OCI-LY3 (cell line): ENCODE data around the gene CLMP.

Experiments
- H2AFZ ChIP-seq: fragments of 200-600, 300-600 bp; shearing (Covaris generic); 2 replicates; pipeline ENCODE4 v1.6.0; 2014; ENCODE audit warnings: antibody characterized with exemption, low read depth, low read length
- H3K27ac ChIP-seq: fragments of 200-600, 300-600 bp; sonication (generic); 2 replicates; pipeline ENCODE4 v1.5.1; 2014; ENCODE audit warnings: mild to moderate bottlenecking, low read length, moderate library complexity, mixed read lengths
- H3K27me3 ChIP-seq: fragments of 200-600, 300-600 bp; sonication (generic); 2 replicates; pipeline ENCODE4 v1.6.1; 2014; ENCODE audit warnings: low read depth, low read length, mixed read lengths
- H3K36me3 ChIP-seq: fragments of 200-600, 300-600 bp; sonication (generic); replicated peaks from 2 replicates; pipeline ENCODE3; 2014; ENCODE audit warnings: low read depth, low read length, mixed read lengths
- H3K4me1 ChIP-seq: fragments of 300-600, 200-600 bp; sonication (generic); 2 replicates; pipeline ENCODE4 v1.6.1; 2014; ENCODE audit warnings: low read length, mixed read lengths
- H3K4me2 ChIP-seq: fragments of 200-600, 300-600 bp; sonication (generic); 2 replicates; pipeline ENCODE4 v1.6.1; 2014; ENCODE audit warnings: low read length, mixed read lengths
- H3K4me3 ChIP-seq: fragments of 300-600, 200-600 bp; sonication (generic); 2 replicates; pipeline ENCODE4 v1.5.1; 2014; ENCODE audit warnings: antibody characterized with exemption, mild to moderate bottlenecking, low read length, moderate library complexity
- H3K79me2 ChIP-seq: fragments of 300-600, 200-600 bp; shearing (Covaris generic); 2 replicates; pipeline ENCODE4 v1.6.1; 2014; ENCODE audit warnings: mild to moderate bottlenecking, low read length, mixed read lengths
- H3K9ac ChIP-seq: fragments of 300-600, 200-600 bp; shearing (Covaris generic); 2 replicates; pipeline ENCODE4 v1.6.0; 2014; ENCODE audit warnings: mild to moderate bottlenecking, low read length, moderate library complexity
- H3K9me3 ChIP-seq: fragments of 200-600, 300-600 bp; shearing (Covaris generic); 2 replicates; pipeline ENCODE4 v1.6.1; 2014; ENCODE audit warnings: low read length, mixed read lengths; ENCODE audit not compliant: insufficient read depth
- H4K20me1 ChIP-seq: fragments of 200-600, 300-600 bp; sonication (generic); 2 replicates; pipeline ENCODE4 v1.6.1; 2016; ENCODE audit warnings: low read length, mixed read lengths; ENCODE audit not compliant: insufficient read depth
- EZH2phosphoT487 ChIP-seq: fragments of 200-600 bp; shearing (Covaris generic); IDR thresholded peaks from 2 replicates; pipeline ENCODE4 v1.6.1; 2018; ENCODE audit warnings: antibody characterized with exemption, mixed run types, low read depth
- TF ChIP-seq, protein P1 (sequence below): fragments of 200-600, 300-600 bp; sonication (generic); IDR thresholded peaks from 2 replicates; pipeline ENCODE4 v1.5.1; 2014; ENCODE audit warnings: antibody characterized with exemption, low read length, low read depth

The CLMP gene

DNA sequence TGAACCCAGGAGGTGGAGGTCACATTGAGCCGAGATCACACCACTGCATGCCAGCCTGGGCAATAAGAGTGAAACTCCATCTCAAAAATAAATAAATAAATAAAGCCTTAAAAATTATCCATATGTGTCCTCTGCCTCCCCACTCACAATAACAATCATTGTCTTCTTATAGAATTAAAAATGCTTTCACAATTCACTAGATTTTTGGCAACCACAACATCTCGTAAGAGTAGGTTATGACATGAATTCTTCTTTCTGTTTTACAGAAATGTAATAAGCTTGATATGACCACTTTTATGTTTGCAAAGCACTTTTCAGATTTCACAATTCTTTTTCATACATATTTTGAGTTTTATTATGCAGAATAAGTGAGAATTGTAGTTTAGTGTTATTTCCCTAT is 78.6 kb downstream of the CLMP start:
- peaks cover 10% of the 10 kb centered on the region for H3K27me3 ChIP-seq
- no peak overlapping the region for H3K27ac ChIP-seq
- H3K36me3 ChIP-seq: no peaks in the 10 kb centered on the region
- H4K20me1 ChIP-seq: no peaks in the 10 kb centered on the region
- no peak overlapping the region for H2AFZ ChIP-seq
- no peak overlapping the region for H3K4me2 ChIP-seq
- TF ChIP-seq, protein P1, sequence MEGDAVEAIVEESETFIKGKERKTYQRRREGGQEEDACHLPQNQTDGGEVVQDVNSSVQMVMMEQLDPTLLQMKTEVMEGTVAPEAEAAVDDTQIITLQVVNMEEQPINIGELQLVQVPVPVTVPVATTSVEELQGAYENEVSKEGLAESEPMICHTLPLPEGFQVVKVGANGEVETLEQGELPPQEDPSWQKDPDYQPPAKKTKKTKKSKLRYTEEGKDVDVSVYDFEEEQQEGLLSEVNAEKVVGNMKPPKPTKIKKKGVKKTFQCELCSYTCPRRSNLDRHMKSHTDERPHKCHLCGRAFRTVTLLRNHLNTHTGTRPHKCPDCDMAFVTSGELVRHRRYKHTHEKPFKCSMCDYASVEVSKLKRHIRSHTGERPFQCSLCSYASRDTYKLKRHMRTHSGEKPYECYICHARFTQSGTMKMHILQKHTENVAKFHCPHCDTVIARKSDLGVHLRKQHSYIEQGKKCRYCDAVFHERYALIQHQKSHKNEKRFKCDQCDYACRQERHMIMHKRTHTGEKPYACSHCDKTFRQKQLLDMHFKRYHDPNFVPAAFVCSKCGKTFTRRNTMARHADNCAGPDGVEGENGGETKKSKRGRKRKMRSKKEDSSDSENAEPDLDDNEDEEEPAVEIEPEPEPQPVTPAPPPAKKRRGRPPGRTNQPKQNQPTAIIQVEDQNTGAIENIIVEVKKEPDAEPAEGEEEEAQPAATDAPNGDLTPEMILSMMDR: no peak
- no peak for TF ChIP-seq EZH2phosphoT487
- no peak overlapping the region for H3K4me3 ChIP-seq
- no peaks in the 10 kb centered on the region for H3K4me1 ChIP-seq
- no peaks in the 10 kb centered on the region for H3K79me2 ChIP-seq
- no peaks in the 10 kb centered on the region for H3K9me3 ChIP-seq
- no peak overlapping the region for H3K9ac ChIP-seq

DNA sequence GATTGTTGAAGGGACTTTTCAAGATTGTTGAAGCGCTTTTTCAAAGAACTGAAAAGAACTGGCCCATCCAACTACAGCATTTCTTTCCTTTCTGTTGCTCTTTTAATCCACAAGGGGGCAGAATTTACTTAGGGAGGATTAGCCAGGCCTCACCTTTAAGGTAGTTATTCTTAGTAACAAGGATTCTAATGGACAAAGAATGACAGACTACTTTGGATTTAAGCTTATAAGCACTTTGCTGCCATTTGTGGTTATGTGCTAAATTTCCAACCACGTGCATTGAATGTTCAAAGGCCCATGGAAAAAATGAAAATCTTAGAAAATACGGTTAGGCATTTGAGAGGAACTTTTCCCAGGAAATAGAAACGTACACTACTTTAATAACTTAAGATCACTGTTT is 83.6 kb downstream of the CLMP start:
- no peaks in the 10 kb centered on the region for H3K4me1 ChIP-seq
- H3K27me3 ChIP-seq: peaks cover 35% of the 10 kb centered on the region
- no peaks in the 10 kb centered on the region for H3K36me3 ChIP-seq
- H3K9ac ChIP-seq: no peak overlapping the region
- no peak overlapping the region for H3K27ac ChIP-seq
- no peak overlapping the region for H2AFZ ChIP-seq
- H3K9me3 ChIP-seq: no peaks in the 10 kb centered on the region
- no peak overlapping the region for H3K4me3 ChIP-seq
- H3K4me2 ChIP-seq: no peak overlapping the region
- TF ChIP-seq, protein P1: peak; percentile 81
- no peak for TF ChIP-seq EZH2phosphoT487
- no peaks in the 10 kb centered on the region for H3K79me2 ChIP-seq
- no peaks in the 10 kb centered on the region for H4K20me1 ChIP-seq

DNA sequence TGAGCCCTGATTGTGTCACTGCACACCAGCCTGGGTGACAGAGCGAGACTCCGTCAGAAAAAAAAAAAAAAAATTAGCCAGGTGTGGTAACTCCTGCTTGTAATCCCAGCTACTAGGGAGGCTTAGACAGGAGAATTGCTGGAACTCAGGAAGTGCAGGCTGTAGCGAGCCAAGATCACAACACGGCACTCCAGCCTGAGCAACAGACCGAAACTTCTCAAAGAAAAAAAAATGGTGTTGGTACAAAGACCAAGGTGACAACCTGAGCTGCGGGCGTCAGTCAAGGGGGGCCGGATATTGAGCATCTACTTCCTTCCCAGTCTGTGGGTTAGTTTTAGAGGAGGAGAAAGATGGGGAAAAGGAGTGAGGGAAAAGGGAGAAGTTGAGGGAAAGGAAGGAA is 84.7 kb downstream of the CLMP start:
- Histone ChIP-seq H3K27ac (no peak overlapping the region), H4K20me1 (no peaks in the 10 kb centered on the region), H3K9ac (no peak overlapping the region), H3K4me3 (no peak overlapping the region), H2AFZ (no peak overlapping the region), H3K4me1 (no peaks in the 10 kb centered on the region), H3K27me3 (peaks cover 35% of the 10 kb centered on the region), H3K36me3 (no peaks in the 10 kb centered on the region), H3K79me2 (no peaks in the 10 kb centered on the region), H3K4me2 (no peak overlapping the region), H3K9me3 (no peaks in the 10 kb centered on the region)
- TF ChIP-seq, protein P1: no peak
- no peak for TF ChIP-seq EZH2phosphoT487

DNA sequence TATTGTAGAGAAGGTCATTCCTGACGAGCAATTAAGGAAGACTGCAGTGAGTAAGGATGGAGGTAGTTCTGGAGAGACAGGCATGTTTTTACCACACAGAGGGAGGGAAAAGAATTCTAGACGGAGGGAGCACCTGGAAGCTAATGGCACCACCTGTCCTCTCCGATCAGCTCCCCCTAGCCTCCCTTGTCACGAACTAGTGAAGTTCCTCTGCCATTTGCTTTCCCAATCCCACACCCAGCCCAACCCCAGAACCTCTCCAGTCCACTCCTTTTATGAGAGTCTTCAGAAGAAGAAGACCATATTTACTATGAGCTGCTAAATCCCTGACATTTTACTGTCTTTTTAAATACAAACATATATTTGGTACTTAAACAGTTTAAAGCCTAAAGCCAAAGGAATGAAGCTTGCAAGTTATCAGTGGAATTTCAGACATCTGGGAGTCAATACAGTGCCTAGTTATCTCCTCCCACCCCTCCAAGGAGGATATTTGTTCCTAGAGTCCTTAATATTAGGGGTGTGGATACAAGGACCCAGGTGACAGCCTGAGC is 87.0 kb downstream of the CLMP start:
- H3K4me3 ChIP-seq: no peak overlapping the region
- no peak overlapping the region for H3K27ac ChIP-seq
- H3K36me3 ChIP-seq: no peaks in the 10 kb centered on the region
- no peak overlapping the region for H2AFZ ChIP-seq
- no peaks in the 10 kb centered on the region for H3K4me1 ChIP-seq
- H3K27me3 ChIP-seq: peaks cover 26% of the 10 kb centered on the region
- H3K79me2 ChIP-seq: no peaks in the 10 kb centered on the region
- no peak for TF ChIP-seq EZH2phosphoT487
- TF ChIP-seq, protein P1: no peak
- H3K9ac ChIP-seq: no peak overlapping the region
- H4K20me1 ChIP-seq: no peaks in the 10 kb centered on the region
- no peak overlapping the region for H3K4me2 ChIP-seq
- H3K9me3 ChIP-seq: no peaks in the 10 kb centered on the region
